Activated CD8-positive, alpha-beta T cell treated with anti-CD3 and anti-CD28 coated beads for 36 hours (primary cell): ENCODE results near the gene TLR10. TPM values are rescaled to one million over a fixed set of nuclear protein-coding genes. Genes with fewer than 3 reads are reported as not detected.
"Not testable (repeated sequence)": the region's sequence is repeated elsewhere in the genome, so short reads cannot be mapped to it uniquely, and the experiment has no call there.

Experiments
- ATAC-seq: fragments of 200-7000 bp; cut with Tn5 transposase; one replicate; pipeline ENCODE4 v1.10.0; 2021; ENCODE audit warnings: mild to moderate bottlenecking, moderate library complexity
- CTCF ChIA-PET: fragments of 350-600 bp; sonication (Branson Sonifier 250); formaldehyde crosslinking; loops from one replicate; lab custom pipeline; 2021; ENCODE audit warnings: antibody characterized with exemption; lab: Charles Lee
- POLR2A ChIA-PET: fragments of 350-600 bp; sonication (Branson Sonifier 250); formaldehyde crosslinking; loops from one replicate; lab custom pipeline; 2021; ENCODE audit warnings: antibody characterized with exemption; lab: Charles Lee
- DNase-seq: peaks from one replicate; pipeline ENCODE4 v3.0.0-alpha.2; 2020
- H3K27ac Mint-ChIP-seq: one replicate; pipeline ENCODE4 v1.8.0; 2021; ENCODE audit warnings: mild to moderate bottlenecking, mixed read lengths
- H3K27me3 Mint-ChIP-seq: one replicate; pipeline ENCODE4 v1.8.0; 2021; ENCODE audit warnings: mixed read lengths
- H3K36me3 Mint-ChIP-seq: one replicate; pipeline ENCODE4 v1.8.0; 2021; ENCODE audit warnings: low read depth, mixed read lengths
- H3K4me1 Mint-ChIP-seq: one replicate; pipeline ENCODE4 v1.8.0; 2021; ENCODE audit warnings: low read depth, mixed read lengths
- H3K4me3 Mint-ChIP-seq: one replicate; pipeline ENCODE4 v1.8.0; 2021; ENCODE audit warnings: mild to moderate bottlenecking, moderate library complexity, mixed read lengths
- H3K9me3 Mint-ChIP-seq: one replicate; pipeline ENCODE4 v1.8.0; 2021; ENCODE audit warnings: mixed read lengths
- intact Hi-C: fragments of 100-400 bp; cut with micrococcal nuclease; formaldehyde crosslinking; loops from one replicate; pipeline ENCODE4 v1.10.0; 2022
- total RNA-seq, 2 experiments: library from RNA; stranded (reverse); gene quantifications; one replicate each; pipeline ENCODE4 v1.2.3, GENCODE V29; 2021
- TF ChIP-seq, protein P1 (sequence below): fragments of 200-600 bp; IDR thresholded peaks from one replicate; pipeline ENCODE4 v1.8.0; 2022; ENCODE audit warnings: antibody characterized with exemption, mild to moderate bottlenecking

TLR10 gene
- total RNA-seq, 2 experiments from 2014 or later: 0.11 to 0.22 TPM

- intact Hi-C loops: no loop called here
- no peaks in the 10 kb centered on the region for H3K4me1 Mint-ChIP-seq
- no peaks in the 10 kb centered on the region for H3K36me3 Mint-ChIP-seq
- ChIA-PET POLR2A (no interaction called here), CTCF (interaction anchor here (1.5 to 1.8 kb wide), 3 partner anchors 10 to 16 kb away, joined by 3 to 5 read pairs (median 4); no protein-coding TSS in a partner anchor)
- H3K27me3 Mint-ChIP-seq: peaks cover 3% of the 10 kb centered on the region
- DNase-seq (no peak), ATAC-seq (no peak)
- TF ChIP-seq, protein P1, sequence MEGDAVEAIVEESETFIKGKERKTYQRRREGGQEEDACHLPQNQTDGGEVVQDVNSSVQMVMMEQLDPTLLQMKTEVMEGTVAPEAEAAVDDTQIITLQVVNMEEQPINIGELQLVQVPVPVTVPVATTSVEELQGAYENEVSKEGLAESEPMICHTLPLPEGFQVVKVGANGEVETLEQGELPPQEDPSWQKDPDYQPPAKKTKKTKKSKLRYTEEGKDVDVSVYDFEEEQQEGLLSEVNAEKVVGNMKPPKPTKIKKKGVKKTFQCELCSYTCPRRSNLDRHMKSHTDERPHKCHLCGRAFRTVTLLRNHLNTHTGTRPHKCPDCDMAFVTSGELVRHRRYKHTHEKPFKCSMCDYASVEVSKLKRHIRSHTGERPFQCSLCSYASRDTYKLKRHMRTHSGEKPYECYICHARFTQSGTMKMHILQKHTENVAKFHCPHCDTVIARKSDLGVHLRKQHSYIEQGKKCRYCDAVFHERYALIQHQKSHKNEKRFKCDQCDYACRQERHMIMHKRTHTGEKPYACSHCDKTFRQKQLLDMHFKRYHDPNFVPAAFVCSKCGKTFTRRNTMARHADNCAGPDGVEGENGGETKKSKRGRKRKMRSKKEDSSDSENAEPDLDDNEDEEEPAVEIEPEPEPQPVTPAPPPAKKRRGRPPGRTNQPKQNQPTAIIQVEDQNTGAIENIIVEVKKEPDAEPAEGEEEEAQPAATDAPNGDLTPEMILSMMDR: no peak
- H3K9me3 Mint-ChIP-seq: peaks cover 4% of the 10 kb centered on the region
- H3K4me3 Mint-ChIP-seq: no peak overlapping the region
- no peak overlapping the region for H3K27ac Mint-ChIP-seq
Observed at GRCh38 chr4:38775326-38775725, 7.5 kb downstream of the TLR10 start.

- Mint-ChIP-seq H3K27ac (no peak overlapping the region), H3K27me3 (peaks cover 3% of the 10 kb centered on the region), H3K36me3 (no peaks in the 10 kb centered on the region), H3K4me1 (no peaks in the 10 kb centered on the region), H3K4me3 (no peak overlapping the region), H3K9me3 (peaks cover 4% of the 10 kb centered on the region)
- POLR2A ChIA-PET: no interaction called here
- intact Hi-C loops: no loop called here
- CTCF ChIA-PET: interaction anchor here (1.1 to 6.6 kb wide), 5 partner anchors 8 to 86 kb away, joined by 3 to 49 read pairs (median 4); partner anchors contain the start of gene TLR10
- TF ChIP-seq, protein P1: no peak
- ATAC-seq (no peak), DNase-seq (no peak)
Observed at GRCh38 chr4:38774181-38774955, 8.4 kb downstream of the TLR10 start.

GRCh38 chr4:38770281-38770680 lies 12.5 kb downstream of the TLR10 start:
- H3K4me1 Mint-ChIP-seq, POLR2A ChIA-PET, H3K27me3 Mint-ChIP-seq, H3K9me3 Mint-ChIP-seq, intact Hi-C loops, H3K27ac Mint-ChIP-seq, ATAC-seq, H3K36me3 Mint-ChIP-seq, DNase-seq, H3K4me3 Mint-ChIP-seq: not testable (repeated sequence)
- CTCF ChIA-PET: interaction anchor here (1.1 to 6.6 kb wide), 3 partner anchors 11 to 20 kb away, joined by 3 to 49 read pairs (median 21); partner anchors contain the start of gene TLR10

- no peak for DNase-seq
- no peak overlapping the region for H3K27ac Mint-ChIP-seq
- no peak for ATAC-seq
- CTCF ChIA-PET: interaction anchor here (1.0 to 6.6 kb wide), 4 partner anchors 10 to 91 kb away, joined by 3 to 49 read pairs (median 12); partner anchors contain the start of gene TLR10
- intact Hi-C loops: no loop called here
- H3K36me3 Mint-ChIP-seq: no peaks in the 10 kb centered on the region
- no peak overlapping the region for H3K4me3 Mint-ChIP-seq
- no peaks in the 10 kb centered on the region for H3K4me1 Mint-ChIP-seq
- POLR2A ChIA-PET: no interaction called here
- peaks cover 4% of the 10 kb centered on the region for H3K9me3 Mint-ChIP-seq
- peaks cover 3% of the 10 kb centered on the region for H3K27me3 Mint-ChIP-seq
- TF ChIP-seq, protein P1: no peak
Observed at GRCh38 chr4:38769857-38770256, 12.9 kb downstream of the TLR10 start.

DNA sequence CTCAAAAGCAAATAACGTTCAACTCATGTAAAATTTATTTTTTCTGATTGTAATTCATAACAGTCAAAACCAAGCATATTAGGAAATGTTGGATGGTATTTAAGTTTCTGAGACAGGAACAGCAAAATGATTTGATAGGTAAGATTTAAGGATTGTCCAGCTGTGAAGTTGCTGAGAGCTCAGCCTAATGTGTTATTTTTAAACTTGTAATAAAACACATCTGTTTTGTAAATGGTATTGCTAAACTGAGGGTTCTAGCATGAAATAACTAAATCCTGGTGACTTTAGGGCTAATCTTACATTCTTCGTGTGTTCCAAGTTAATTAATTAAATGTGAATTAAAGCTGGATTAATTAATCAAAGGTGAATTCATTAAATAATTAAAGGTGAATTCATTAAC lies 13.3 kb downstream of the TLR10 start:
- ChIA-PET CTCF (interaction anchor here (0.7 to 6.6 kb wide), 6 partner anchors 10 to 94 kb away, joined by 3 to 49 read pairs (median 4); partner anchors contain the start of gene TLR10), POLR2A (no interaction called here)
- ATAC-seq (no peak), DNase-seq (no peak)
- H3K4me3 Mint-ChIP-seq: no peak overlapping the region
- TF ChIP-seq, protein P1: no peak
- H3K36me3 Mint-ChIP-seq: no peaks in the 10 kb centered on the region
- intact Hi-C loops: no loop called here
- H3K9me3 Mint-ChIP-seq: peaks cover 2% of the 10 kb centered on the region
- H3K4me1 Mint-ChIP-seq: no peaks in the 10 kb centered on the region
- H3K27ac Mint-ChIP-seq: no peak overlapping the region
- H3K27me3 Mint-ChIP-seq: peaks cover 3% of the 10 kb centered on the region
